ENCODE data around the gene EIF4G3.
"Not testable (repeated sequence)": the region's sequence is repeated elsewhere in the genome, so short reads cannot be mapped to it uniquely, and the experiment has no call there.

GRCh38 chr1:20907526-20907925, 269.2 kb downstream of the EIF4G3 start:
- not testable (repeated sequence) for TF ChIP-seq POLR2A (IDR thresholded peaks at IDR 0.05); CTCF (IDR thresholded peaks at IDR 0.05 in 4 of 5, conservative IDR thresholded peaks at IDR 0.05 in 1 of 5)

Measured in gastrocnemius medialis (tissue), 4 donors.